Mesenchymal stem cell (in vitro differentiated cells and primary cell): ENCODE results near the gene PAPPA2.

Experiments used
- DNase-seq: peaks from one replicate; pipeline ENCODE4 v3.0.0-alpha.2; 2013
- H2AFZ ChIP-seq: one replicate; pipeline ENCODE4 v1.6.1; 2013; ENCODE audit warnings: low read depth, mild to moderate bottlenecking, control low read depth, inconsistent platforms, low read length, moderate library complexity
- H2AK5ac ChIP-seq: 2 replicates; pipeline ENCODE4 v1.6.1; 2013; ENCODE audit warnings: low read length, moderate library complexity, mild to moderate bottlenecking, inconsistent platforms; ENCODE audit not compliant: severe bottlenecking
- H2BK120ac ChIP-seq: one replicate; pipeline ENCODE4 v1.6.1; 2013; ENCODE audit warnings: low read depth, mild to moderate bottlenecking, inconsistent platforms, low read length, moderate library complexity
- H2BK12ac ChIP-seq, 2 experiments: one replicate each; pipeline ENCODE4 v1.6.1; 2013; ENCODE audit warnings: inconsistent platforms in 2 of 2, low read length in 2 of 2, mild to moderate bottlenecking in 2 of 2, moderate library complexity in 2 of 2, control low read depth in 1 of 2
- H2BK15ac ChIP-seq: one replicate; pipeline ENCODE4 v1.6.1; 2013; ENCODE audit warnings: mild to moderate bottlenecking, low read depth, inconsistent platforms; ENCODE audit not compliant: poor library complexity, severe bottlenecking
- H2BK5ac ChIP-seq: 2 replicates; pipeline ENCODE4 v1.6.1; 2013; ENCODE audit warnings: low read depth, mild to moderate bottlenecking, low read length, control low read depth, inconsistent platforms; ENCODE audit not compliant: poor library complexity, severe bottlenecking
- H3K14ac ChIP-seq, 2 experiments: one replicate each; pipeline ENCODE4 v1.6.1; 2013; ENCODE audit warnings: inconsistent platforms in 2 of 2, low read length in 2 of 2, control low read depth in 1 of 2, mild to moderate bottlenecking in 1 of 2, moderate library complexity in 1 of 2
- H3K18ac ChIP-seq, 2 experiments: one replicate each; pipeline ENCODE4 v1.6.1; 2013; ENCODE audit warnings: inconsistent platforms in 2 of 2, low read length in 2 of 2, control low read depth in 1 of 2, low read depth in 1 of 2, mild to moderate bottlenecking in 1 of 2
- H3K23ac ChIP-seq, 2 experiments: one replicate each; pipeline ENCODE4 v1.6.1; 2013; ENCODE audit warnings: inconsistent platforms in 2 of 2, low read length in 2 of 2, mild to moderate bottlenecking in 2 of 2, moderate library complexity in 2 of 2, control low read depth in 1 of 2
- H3K27ac ChIP-seq: 2 replicates; pipeline ENCODE4 v1.5.1; 2013; ENCODE audit warnings: mild to moderate bottlenecking, moderate library complexity, low read length, control low read depth, inconsistent platforms; ENCODE audit not compliant: poor library complexity, severe bottlenecking
- H3K27me3 ChIP-seq, 2 experiments: 2 replicates each; pipeline versions ENCODE4 v1.6.1 to v1.7.0; 2013; ENCODE audit warnings: low read length in 2 of 2, mild to moderate bottlenecking in 2 of 2, moderate library complexity in 2 of 2, control low read depth in 1 of 2, inconsistent platforms in 1 of 2; ENCODE audit not compliant: control insufficient read depth in 1 of 2, insufficient read depth in 1 of 2
- H3K36me3 ChIP-seq, 2 experiments: 2 replicates each; pipeline versions ENCODE4 v1.6.1 to v1.7.0; 2013; ENCODE audit warnings: low read length in 2 of 2, control low read depth in 1 of 2, inconsistent platforms in 1 of 2, low read depth in 1 of 2, mild to moderate bottlenecking in 1 of 2; ENCODE audit not compliant: insufficient read depth in 2 of 2, control insufficient read depth in 1 of 2
- H3K4ac ChIP-seq, 2 experiments: one replicate each; pipeline ENCODE4 v1.6.1; 2013; ENCODE audit warnings: inconsistent platforms in 2 of 2, low read length in 2 of 2, mild to moderate bottlenecking in 2 of 2, moderate library complexity in 2 of 2, control low read depth in 1 of 2, low read depth in 1 of 2
- H3K4me1 ChIP-seq: 2 replicates; pipeline ENCODE4 v1.6.1; 2013; ENCODE audit warnings: low read depth, low read length, control low read depth; ENCODE audit not compliant: control insufficient read depth, insufficient read depth
- H3K4me2 ChIP-seq: 2 replicates; pipeline ENCODE4 v1.6.1; 2013; ENCODE audit warnings: low read length, mild to moderate bottlenecking, inconsistent platforms; ENCODE audit not compliant: poor library complexity, severe bottlenecking
- H3K4me3 ChIP-seq, 2 experiments: 2 replicates each; pipeline versions ENCODE4 v1.5.1 to v1.7.0; 2013; ENCODE audit warnings: low read length in 2 of 2, mild to moderate bottlenecking in 2 of 2, control low read depth in 1 of 2, low read depth in 1 of 2; ENCODE audit not compliant: insufficient read depth in 1 of 2
- H3K79me1 ChIP-seq: replicated peaks from 2 replicates; pipeline ENCODE4 v1.6.1; 2013; ENCODE audit warnings: mild to moderate bottlenecking, control low read depth, low read length, inconsistent platforms; ENCODE audit not compliant: poor library complexity, severe bottlenecking
- H3K9ac ChIP-seq: 2 replicates; pipeline ENCODE4 v1.7.0; 2013; ENCODE audit warnings: mild to moderate bottlenecking, low read length, moderate library complexity
- H3K9me3 ChIP-seq: 2 replicates; pipeline ENCODE4 v1.7.0; 2013; ENCODE audit warnings: mild to moderate bottlenecking, low read length; ENCODE audit not compliant: control insufficient read depth
- H4K8ac ChIP-seq: one replicate; pipeline ENCODE4 v1.6.1; 2013; ENCODE audit warnings: inconsistent platforms, mild to moderate bottlenecking, low read length, moderate library complexity
- H4K91ac ChIP-seq: one replicate; pipeline ENCODE4 v1.6.1; 2013; ENCODE audit warnings: mild to moderate bottlenecking, low read length, inconsistent platforms
- WGBS: methylation state at CpG from one replicate; pipeline ENCODE4 v1.1.7; 2013; ENCODE audit warnings: mixed read lengths; 5-methylcytosine and 5-hydroxymethylcytosine counted together

Gene PAPPA2

DNA sequence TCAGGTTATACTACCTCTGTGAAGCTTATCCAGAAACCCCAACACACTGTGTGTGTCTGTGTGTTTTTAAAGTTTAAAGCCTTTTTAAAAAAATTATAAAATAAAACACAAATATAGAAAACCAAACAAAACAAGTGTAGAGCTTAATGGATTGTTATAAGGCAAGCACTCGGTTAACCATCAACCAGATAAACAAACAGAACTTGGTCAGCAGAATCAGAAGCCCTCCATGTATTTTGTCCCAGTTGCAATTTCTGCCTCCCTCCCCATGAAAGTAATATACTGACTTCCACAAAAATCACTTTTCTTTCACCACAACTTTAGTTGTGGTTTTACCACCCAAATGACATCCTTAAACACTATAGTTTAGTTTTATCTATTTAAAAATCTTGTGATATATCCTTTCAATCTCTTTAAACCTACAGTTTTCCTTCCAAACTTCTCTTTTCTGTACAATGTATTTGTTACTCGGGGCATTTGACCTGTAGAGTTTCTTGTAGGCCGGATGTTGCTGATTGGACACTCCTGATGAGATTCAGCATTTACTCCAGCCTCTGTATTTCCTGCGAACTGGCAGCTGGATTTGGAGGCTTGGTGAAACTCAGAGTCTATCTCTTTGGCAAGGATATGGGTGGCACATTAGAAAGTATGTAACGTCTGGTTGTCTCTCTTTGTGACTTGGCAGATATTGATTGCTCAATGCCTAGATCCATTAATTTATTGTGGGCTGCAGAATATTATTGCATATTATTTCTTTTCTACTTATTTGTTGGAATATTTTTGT lies 8.6 kb downstream of the PAPPA2 start:
- no peak overlapping the region for H2BK5ac ChIP-seq
- H3K79me1 ChIP-seq = no peaks in the 10 kb centered on the region
- H2AK5ac ChIP-seq = no peak overlapping the region
- H2AFZ ChIP-seq = no peak overlapping the region
- no peak overlapping the region for H4K91ac ChIP-seq
- H3K14ac ChIP-seq = no peak overlapping the region
- no peaks in the 10 kb centered on the region for H3K27me3 ChIP-seq
- no peak overlapping the region for H3K4ac ChIP-seq
- no peak overlapping the region for H3K18ac ChIP-seq
- H2BK15ac ChIP-seq = no peak overlapping the region
- no peaks in the 10 kb centered on the region for H3K4me1 ChIP-seq
- no peak overlapping the region for H3K4me2 ChIP-seq
- H2BK12ac ChIP-seq = no peak overlapping the region
- H3K9me3 ChIP-seq = no peaks in the 10 kb centered on the region
- H3K23ac ChIP-seq = no peak overlapping the region
- H3K27ac ChIP-seq = no peak overlapping the region
- H3K36me3 ChIP-seq = no peaks in the 10 kb centered on the region
- H3K9ac ChIP-seq = no peak overlapping the region
- 65% methylated on average over 5 of the region's 5 CpGs for WGBS
- H2BK120ac ChIP-seq = no peak overlapping the region
- no peak overlapping the region for H3K4me3 ChIP-seq
- no peak for DNase-seq
- no peak overlapping the region for H4K8ac ChIP-seq

DNA sequence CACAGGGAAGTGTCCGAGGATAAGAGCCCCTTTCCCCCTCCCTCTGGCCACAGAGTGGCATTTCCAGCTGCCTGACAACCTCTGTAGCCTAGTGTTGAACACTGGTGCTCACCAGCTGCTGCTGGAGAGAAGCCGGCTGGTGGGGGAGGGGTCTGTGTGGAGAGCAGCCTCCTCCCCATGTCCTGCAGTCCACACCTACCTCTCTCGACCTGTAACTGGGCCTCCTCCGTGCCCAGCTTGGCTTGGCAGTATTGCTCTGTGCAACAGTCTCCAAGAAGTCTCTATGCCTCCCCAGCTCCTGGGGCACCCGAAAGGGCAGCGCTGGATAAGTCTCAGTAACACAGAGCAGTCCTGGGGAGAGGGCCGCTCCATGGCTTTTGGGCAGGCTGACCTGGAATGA lies 17.0 kb downstream of the PAPPA2 start:
- no peak overlapping the region for H2BK120ac ChIP-seq
- DNase-seq = no peak
- no peak overlapping the region for H3K4me3 ChIP-seq
- 35% methylated on average over 7 of the region's 7 CpGs for WGBS
- no peaks in the 10 kb centered on the region for H3K9me3 ChIP-seq
- no peak overlapping the region for H3K9ac ChIP-seq
- no peak overlapping the region for H3K4ac ChIP-seq
- H3K4me2 ChIP-seq = no peak overlapping the region
- H2BK5ac ChIP-seq = no peak overlapping the region
- no peak overlapping the region for H2BK15ac ChIP-seq
- no peaks in the 10 kb centered on the region for H3K79me1 ChIP-seq
- peaks cover 0 to 3% of the 10 kb centered on the region in 2 experiments for H3K27me3 ChIP-seq
- H4K8ac ChIP-seq = no peak overlapping the region
- no peak overlapping the region for H3K18ac ChIP-seq
- no peak overlapping the region for H4K91ac ChIP-seq
- no peak overlapping the region for H2AK5ac ChIP-seq
- no peaks in the 10 kb centered on the region for H3K4me1 ChIP-seq
- H2BK12ac ChIP-seq = no peak overlapping the region
- no peaks in the 10 kb centered on the region for H3K36me3 ChIP-seq
- no peak overlapping the region for H3K14ac ChIP-seq
- no peak overlapping the region for H3K23ac ChIP-seq
- H3K27ac ChIP-seq = no peak overlapping the region
- no peak overlapping the region for H2AFZ ChIP-seq

DNA sequence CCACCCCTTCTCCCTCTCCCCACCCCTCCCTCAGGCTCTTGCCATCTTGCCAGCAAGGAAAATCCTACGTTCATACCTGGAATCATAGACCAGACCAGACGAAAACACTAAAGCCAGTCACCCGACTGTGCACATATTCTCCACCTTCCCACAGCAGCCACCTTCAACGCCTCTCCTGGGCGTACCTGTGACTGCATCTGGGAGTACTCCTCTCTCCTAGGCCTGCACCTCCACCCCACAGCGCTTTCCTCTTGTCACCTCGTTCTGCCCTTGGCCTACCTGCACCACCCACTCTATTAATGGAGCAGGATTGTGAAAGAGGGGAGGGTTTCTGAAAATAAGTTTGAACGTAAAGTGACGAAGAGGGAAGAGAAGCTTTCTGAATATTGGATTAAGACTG lies 17.8 kb downstream of the PAPPA2 start:
- H3K79me1 ChIP-seq = no peaks in the 10 kb centered on the region
- no peak overlapping the region for H4K8ac ChIP-seq
- no peak overlapping the region for H2AFZ ChIP-seq
- no peak overlapping the region for H2AK5ac ChIP-seq
- H3K18ac ChIP-seq = no peak overlapping the region
- no peak overlapping the region for H2BK5ac ChIP-seq
- H3K14ac ChIP-seq = no peak overlapping the region
- no peak overlapping the region for H3K23ac ChIP-seq
- no peak overlapping the region for H3K27ac ChIP-seq
- no peak overlapping the region for H2BK120ac ChIP-seq
- DNase-seq = no peak
- no peak overlapping the region for H3K4me3 ChIP-seq
- H3K27me3 ChIP-seq = peaks cover 0 to 3% of the 10 kb centered on the region in 2 experiments
- H3K9me3 ChIP-seq = no peaks in the 10 kb centered on the region
- no peak overlapping the region for H3K4ac ChIP-seq
- no peak overlapping the region for H2BK15ac ChIP-seq
- H3K4me1 ChIP-seq = no peaks in the 10 kb centered on the region
- H2BK12ac ChIP-seq = no peak overlapping the region
- H4K91ac ChIP-seq = no peak overlapping the region
- H3K36me3 ChIP-seq = no peaks in the 10 kb centered on the region
- H3K9ac ChIP-seq = no peak overlapping the region
- WGBS = 95% methylated on average over 3 of the region's 9 CpGs
- no peak overlapping the region for H3K4me2 ChIP-seq

DNA sequence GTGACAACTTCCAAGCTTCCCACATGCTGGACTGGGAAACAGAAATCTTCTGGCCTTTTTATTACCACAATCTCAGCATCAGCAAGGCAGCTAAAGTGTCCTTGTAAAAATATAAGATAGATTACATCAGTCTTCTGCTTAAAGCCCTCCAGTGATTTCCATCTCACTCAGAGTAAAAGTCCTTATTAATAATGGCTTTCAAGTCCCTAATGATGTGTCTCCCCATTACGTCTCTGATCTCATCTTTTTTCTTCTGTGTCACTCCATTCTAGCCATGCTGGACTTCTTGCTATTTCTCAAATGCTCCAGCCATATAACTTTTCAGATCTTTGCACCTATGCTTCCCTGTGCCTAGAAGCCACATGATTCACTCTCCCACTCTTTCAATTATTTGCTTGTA lies 22.1 kb downstream of the PAPPA2 start:
- Histone ChIP-seq H3K27ac (no peak overlapping the region), H3K4ac (no peak overlapping the region), H2BK120ac (no peak overlapping the region), H3K9me3 (no peaks in the 10 kb centered on the region), H3K23ac (no peak overlapping the region), H3K14ac (no peak overlapping the region), H2BK15ac (no peak overlapping the region), H2BK12ac (no peak overlapping the region), H3K4me3 (no peak overlapping the region), H3K9ac (no peak overlapping the region), H4K8ac (no peak overlapping the region), H3K4me2 (no peak overlapping the region), H2AFZ (no peak overlapping the region), H2AK5ac (no peak overlapping the region), H3K4me1 (no peaks in the 10 kb centered on the region), H3K36me3 (no peaks in the 10 kb centered on the region), H4K91ac (no peak overlapping the region), H3K18ac (no peak overlapping the region), H3K27me3 (peaks cover 0 to under 1% of the 10 kb centered on the region in 2 experiments), H3K79me1 (no peaks in the 10 kb centered on the region), H2BK5ac (no peak overlapping the region)
- 65% methylated on average over 1 of the region's 1 CpG for WGBS
- DNase-seq = no peak
